T-helper 1 cell treated with Interleukin-12 subunit alpha and Interleukin-12 subunit beta and Interleukin-4 antibody, amounts not matched to agents 30 ng/mL and 1 ng/mL, for 36 hours (primary cell): ENCODE measurements around the gene KSR1. TPM values are rescaled to one million over a fixed set of nuclear protein-coding genes. Genes with fewer than 3 reads are reported as not detected.
"Not testable (repeated sequence)": the region's sequence is repeated elsewhere in the genome, so short reads cannot be mapped to it uniquely, and the experiment has no call there.

Experiments used
- intact Hi-C: fragments of 100-400 bp; cut with micrococcal nuclease; formaldehyde crosslinking; loops from one replicate; pipeline ENCODE4 v1.15.1; 2024
- total RNA-seq: library from RNA; stranded (reverse); gene quantifications from 2 replicates; pipeline ENCODE4 v1.2.3, GENCODE V29; 2022

The KSR1 gene
- total RNA-seq, 1 donor from 2014 or later: 134 TPM

- intact Hi-C loops: no loop called here
Measured at GRCh38 chr17:27666831-27667560, 210.7 kb downstream of the KSR1 start.

- intact Hi-C loops: no loop called here
Measured at GRCh38 chr17:27667656-27668487, 211.6 kb downstream of the KSR1 start.

DNA sequence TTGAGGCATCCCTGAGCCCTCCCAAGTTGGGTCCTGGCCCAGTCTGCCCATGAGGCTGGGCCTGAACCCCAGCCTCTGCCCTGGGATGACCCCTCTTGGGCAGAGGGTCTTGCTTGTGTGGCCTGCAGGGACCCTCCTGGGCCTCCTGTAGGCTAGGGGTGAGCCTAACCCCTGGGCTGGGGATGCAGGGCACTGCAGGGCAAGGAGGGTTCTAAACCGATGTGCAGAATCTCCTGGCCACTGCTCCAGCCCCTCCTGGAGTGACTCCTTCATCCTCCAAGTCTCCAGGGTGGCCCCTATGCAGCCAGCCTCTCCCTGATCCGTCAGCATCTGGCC lies 212.2 kb downstream of the KSR1 start:
- intact Hi-C loops: no loop called here

GRCh38 chr17:27669136-27669535 lies 212.9 kb downstream of the KSR1 start:
- intact Hi-C loops: no loop called here

GRCh38 chr17:27669850-27670249 lies 213.6 kb downstream of the KSR1 start:
- intact Hi-C loops: no loop called here

GRCh38 chr17:27670791-27671590 lies 214.7 kb downstream of the KSR1 start:
- intact Hi-C loops: no loop called here

- intact Hi-C loops: no loop called here
Measured at GRCh38 chr17:27671591-27671910, 215.3 kb downstream of the KSR1 start.

DNA sequence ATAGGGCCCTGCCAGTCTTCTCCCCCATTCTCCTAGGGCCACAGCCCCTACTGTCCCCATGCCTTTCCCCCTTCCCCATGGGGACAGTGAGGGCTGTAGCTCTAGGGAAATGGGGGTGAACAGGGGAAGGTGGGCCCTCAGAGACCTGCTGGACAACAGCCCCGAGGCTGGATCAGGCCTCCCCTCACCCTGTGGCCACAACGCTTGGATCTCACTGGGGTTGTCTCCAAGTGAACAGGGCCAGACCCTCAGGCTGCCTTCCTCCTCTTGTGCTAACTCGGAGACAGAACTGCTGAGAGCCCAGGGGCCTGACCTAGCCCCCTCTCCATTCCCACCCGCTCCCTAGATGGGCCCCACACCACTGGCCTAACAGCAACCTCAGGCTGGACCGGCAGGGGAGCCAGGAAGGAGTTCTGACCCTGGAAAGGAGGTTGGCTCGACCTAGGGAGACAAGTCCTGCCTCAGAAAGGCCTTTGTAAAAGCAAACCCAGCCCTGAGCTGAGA lies 215.8 kb downstream of the KSR1 start:
- intact Hi-C loops: not testable (repeated sequence)

- intact Hi-C loops: no loop called here
Measured at GRCh38 chr17:27674335-27674734, 218.1 kb downstream of the KSR1 start.

Other genes starting within 250 kb of the KSR1 start
- 74.7 and 75.9 TPM in 2 replicates for gene WSB1, start 162.3 kb upstream of the KSR1 start, total RNA-seq
- 141 and 145 TPM in 2 replicates for gene LGALS9, start 174.7 kb downstream of the KSR1 start, total RNA-seq